ENCODE results near the gene SIAH1. TPM values are rescaled to one million over a fixed set of nuclear protein-coding genes. Genes with fewer than 3 reads are reported as not detected.

The SIAH1 gene
- total and polyA plus RNA-seq, 2 donors (not counting 1 experiment from before 2014, with no cell fraction given) = 10.6 to 47.6 TPM

GRCh38 chr16:48367441-48368049 lies 17.7 kb downstream of the SIAH1 start:
- Mint-ChIP-seq H3K4me3 (no peak overlapping the region), H3K9me3 (ENCODE audit: insufficient read depth) (no peaks in the 10 kb centered on the region), H3K4me1 (peaks cover 53% of the 10 kb centered on the region), H3K27me3 (no peaks in the 10 kb centered on the region), H3K27ac (no peak overlapping the region)
- H3K9me3 ChIP-seq (ENCODE audit: control extremely low read depth in 1 of 3, control insufficient read depth in 2 of 3, insufficient read depth in 1 of 3, low read length in 2 of 3) = no peaks in the 10 kb centered on the region
- H3K79me2 ChIP-seq (ENCODE audit: control insufficient read depth, insufficient read depth, low read length) = peaks cover 100% of the 10 kb centered on the region
- H4K20me1 ChIP-seq (ENCODE audit: control insufficient read depth, insufficient read depth, low read length, poor library complexity, severe bottlenecking) = peaks cover 51% of the 10 kb centered on the region
- CTCF ChIA-PET = interaction anchor here (1.3 to 5.1 kb wide), 5 partner anchors 11 to 256 kb away, joined by 3 to 31 read pairs (median 10); no protein-coding TSS in a partner anchor
- DNase-seq (no peak), ATAC-seq (ENCODE audit: low read depth) (no peak)
- H3K27ac ChIP-seq (ENCODE audit: low read length in 2 of 2) = no peak overlapping the region
- H3K36me3 ChIP-seq (replicated peaks in 1 of 2; ENCODE audit: control extremely low read depth in 1 of 2, control insufficient read depth in 1 of 2, extremely low read depth in 1 of 2, insufficient read depth in 2 of 2, low read length in 1 of 2) = no peaks in the 10 kb centered on the region
- no peak overlapping the region for H3K4me2 ChIP-seq (replicated peaks; ENCODE audit: low read depth, low read length, poor library complexity, severe bottlenecking)
- intact Hi-C loops (cut with micrococcal nuclease) = loop anchor here (2.0 to 5.0 kb wide), 3 partner anchors 90 to 1745 kb away; partner anchors contain the start of gene SHCBP1
- TF ChIP-seq EZH2 (IDR thresholded peaks at IDR 0.05; ENCODE audit: borderline replicate concordance, insufficient read depth, low read depth, low read length, poor library complexity, severe bottlenecking) (no peak), CTCF (IDR thresholded peaks at IDR 0.05) (no peak)
- H3K4me1 ChIP-seq (ENCODE audit: control insufficient read depth in 2 of 2, insufficient read depth in 2 of 2, low read length in 2 of 2) = peaks cover 20 to 24% of the 10 kb centered on the region in 2 donors
- H3K4me3 ChIP-seq (ENCODE audit: control extremely low read depth in 1 of 5, extremely low read depth in 1 of 5, insufficient read depth in 1 of 5, low read depth in 2 of 5, low read length in 4 of 5) = no peak overlapping the region
- WGBS (ENCODE audit: insufficient coverage) = no CpG with 5 or more reads among the region's 2 CpGs
- H3K27me3 ChIP-seq (replicated peaks in 1 of 4; ENCODE audit: control extremely low read depth in 1 of 4, control insufficient read depth in 3 of 4, insufficient read depth in 4 of 4, low read length in 3 of 4) = no peaks in the 10 kb centered on the region
- H3K9ac ChIP-seq (ENCODE audit: low read length) = no peak overlapping the region
- POLR2A ChIA-PET = interaction anchor here (1.0 kb wide), 1 partner anchor 17 kb away, joined by 3 read pairs; no protein-coding TSS in a partner anchor
- no peak overlapping the region for H2AFZ ChIP-seq (ENCODE audit: insufficient read depth, low read depth, low read length, poor library complexity, severe bottlenecking)

All from B cell (primary cell).